GM21360 (cell line): ENCODE results near the gene GCN1.

Experiments
- ATAC-seq: cut with Tn5 transposase; IDR thresholded peaks from one replicate; pipeline ENCODE4 v1.9.1; 2021; ENCODE audit warnings: mild to moderate bottlenecking, moderate library complexity; ENCODE audit not compliant: unreplicated experiment

The GCN1 gene

GRCh38 chr12:120229071-120229486, 34.6 kb upstream of the GCN1 start:
- ATAC-seq, result no peak

DNA sequence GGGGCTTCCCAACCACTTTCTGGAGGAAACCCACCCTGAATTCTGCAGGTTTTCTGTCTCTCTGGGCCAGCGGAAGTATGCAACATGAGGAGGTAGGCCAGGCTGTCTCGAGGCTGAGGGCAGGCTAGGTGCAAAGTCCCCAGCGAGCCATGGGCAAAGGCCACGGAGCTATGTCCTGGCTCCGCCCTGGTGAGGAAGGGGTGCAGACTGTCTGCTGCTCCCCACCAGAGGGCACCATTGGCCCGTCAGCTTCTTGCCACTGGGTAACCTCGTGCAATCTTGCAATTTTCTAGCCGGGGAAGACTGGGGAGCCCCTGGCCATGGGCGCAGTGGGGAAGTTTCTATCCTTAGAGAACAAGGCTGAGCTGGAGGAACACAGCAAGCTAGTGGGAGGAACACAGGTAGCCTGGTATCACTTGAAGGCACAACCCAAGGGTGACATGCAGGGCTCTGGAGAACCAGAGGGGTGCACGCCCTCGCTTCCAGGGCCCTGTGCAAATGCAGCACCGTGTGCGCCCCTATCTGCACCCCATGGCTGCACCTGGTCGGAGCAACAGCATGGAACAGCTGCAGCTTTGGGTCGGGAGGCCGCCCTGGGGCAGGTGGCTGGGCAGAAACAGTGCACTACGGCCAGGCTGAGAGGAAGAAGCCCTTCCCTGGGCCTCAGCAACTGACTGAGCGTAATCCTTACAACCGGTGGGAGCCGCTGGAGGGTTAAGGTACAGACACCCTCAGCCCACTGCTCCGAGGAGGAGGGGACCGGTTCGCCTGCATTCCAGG, 34.0 kb upstream of the GCN1 start:
- ATAC-seq, result no peak

DNA sequence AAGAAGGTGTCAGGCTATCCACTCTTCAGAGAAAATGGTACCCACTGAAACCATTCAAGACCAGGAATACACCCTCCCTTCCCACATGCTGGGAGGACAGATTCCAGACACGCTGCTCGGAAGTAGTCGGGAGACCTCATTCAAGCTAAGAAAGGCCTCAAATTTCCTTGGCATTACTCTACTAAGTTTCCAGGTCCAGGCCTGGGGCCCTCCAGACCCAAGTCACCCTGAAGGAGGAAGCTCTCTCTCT, 33.5 kb upstream of the GCN1 start:
- no peak for ATAC-seq

GRCh38 chr12:120227233-120228040, 32.9 kb upstream of the GCN1 start:
- ATAC-seq, result no peak

- ATAC-seq, result no peak
Measured at GRCh38 chr12:120225852-120226640, 31.5 kb upstream of the GCN1 start.

DNA sequence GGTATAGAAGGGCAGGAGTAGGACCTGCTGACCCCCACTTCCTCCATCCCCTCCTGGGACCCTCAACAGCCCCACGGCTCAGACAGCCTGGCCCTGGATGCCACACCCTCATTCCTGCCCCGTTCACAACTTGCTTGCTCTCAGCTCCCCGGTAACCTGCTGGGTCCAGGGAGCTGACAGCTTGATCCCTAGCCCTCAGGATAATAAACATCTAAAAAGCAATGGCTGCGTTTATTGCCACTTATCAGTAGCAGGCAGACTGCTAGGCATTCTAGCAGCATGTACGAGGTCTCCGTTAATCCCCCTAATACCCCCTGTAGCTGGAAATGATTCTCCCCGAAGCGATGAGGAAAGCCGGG, 30.7 kb upstream of the GCN1 start:
- ATAC-seq, result no peak

DNA sequence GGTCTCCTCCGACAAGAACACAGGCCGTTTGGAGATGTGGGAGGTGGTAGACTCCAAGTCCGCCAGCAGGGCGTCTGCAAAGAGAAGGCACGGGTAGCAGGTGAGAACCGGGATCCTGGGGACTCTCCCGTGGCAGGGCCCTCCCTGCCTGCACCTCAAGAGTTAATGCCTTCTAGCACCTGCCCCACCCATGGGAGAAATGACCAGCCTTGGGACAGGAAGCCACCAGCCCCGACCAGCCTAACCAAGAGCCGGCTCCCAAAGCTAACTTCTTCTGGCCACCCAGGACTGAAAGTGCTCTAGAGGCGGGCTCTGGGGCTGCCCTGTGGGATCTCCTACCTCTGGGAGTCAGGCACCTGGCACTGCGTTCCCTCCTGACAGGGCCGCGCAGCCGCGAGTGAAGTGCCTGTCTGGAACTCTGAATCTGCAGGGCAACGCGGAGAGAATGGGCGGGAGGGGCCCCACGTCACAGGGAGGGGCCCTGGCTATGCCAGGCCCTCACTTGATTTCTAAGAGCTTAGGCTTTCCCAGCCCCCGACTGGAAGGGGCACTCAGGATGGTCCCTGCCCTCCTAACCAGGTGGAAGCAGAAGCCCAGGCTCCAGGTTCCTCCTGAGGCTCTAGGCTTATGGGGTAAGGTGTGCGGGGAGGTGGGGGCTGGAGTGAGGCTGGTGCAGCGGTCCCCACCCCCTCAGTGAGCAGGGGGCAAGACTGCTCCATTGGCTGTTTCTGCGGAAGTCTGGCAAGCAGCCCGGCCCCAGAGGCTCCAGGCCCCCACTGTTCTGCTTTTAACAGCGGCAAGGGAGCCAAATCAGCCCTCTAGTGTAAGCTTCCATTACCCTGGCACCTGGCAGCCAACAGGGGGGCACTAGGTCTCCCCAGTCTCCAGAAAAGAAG, 30.0 kb upstream of the GCN1 start:
- no peak for ATAC-seq

DNA sequence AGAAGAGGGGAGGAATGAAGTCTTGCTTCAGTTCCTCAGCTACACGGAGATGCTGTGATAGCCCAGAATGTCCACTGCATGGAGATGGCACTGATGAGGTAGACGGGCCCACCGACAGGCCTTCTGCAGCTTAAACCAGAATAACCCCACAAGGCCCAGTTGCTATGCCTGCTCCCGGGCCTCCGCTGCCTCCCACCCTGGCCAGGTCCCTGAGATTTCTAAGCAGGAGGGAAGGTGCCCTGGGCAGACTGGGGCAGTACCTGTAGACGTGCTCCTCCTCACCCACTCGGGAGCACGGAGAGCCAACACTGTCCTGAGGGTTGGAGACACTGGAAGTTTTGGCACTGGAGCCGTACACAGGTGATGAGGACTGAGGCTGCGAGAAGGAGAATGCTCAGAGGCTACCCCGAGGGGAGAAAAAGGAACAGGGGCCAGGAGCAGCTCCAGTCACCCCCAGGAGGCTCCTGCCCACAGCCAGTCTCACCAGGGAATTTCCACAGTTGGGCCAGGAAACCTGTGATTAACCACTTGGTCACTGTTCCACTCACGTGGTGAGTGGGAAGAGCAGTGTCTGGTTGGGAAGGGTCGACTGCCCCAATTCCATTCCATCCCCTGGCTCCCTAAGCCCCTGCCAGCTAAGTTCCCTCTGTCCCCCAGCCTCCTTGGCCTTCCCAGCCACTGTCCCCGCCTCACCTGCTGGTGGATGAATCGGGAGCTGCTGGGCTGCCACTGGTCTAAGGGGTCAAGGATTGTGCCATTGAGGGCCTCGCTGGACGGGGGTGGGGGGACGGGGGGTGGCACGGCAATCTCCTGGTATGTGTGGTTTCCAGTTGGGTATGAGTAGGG, 29.2 kb upstream of the GCN1 start:
- ATAC-seq, result no peak

DNA sequence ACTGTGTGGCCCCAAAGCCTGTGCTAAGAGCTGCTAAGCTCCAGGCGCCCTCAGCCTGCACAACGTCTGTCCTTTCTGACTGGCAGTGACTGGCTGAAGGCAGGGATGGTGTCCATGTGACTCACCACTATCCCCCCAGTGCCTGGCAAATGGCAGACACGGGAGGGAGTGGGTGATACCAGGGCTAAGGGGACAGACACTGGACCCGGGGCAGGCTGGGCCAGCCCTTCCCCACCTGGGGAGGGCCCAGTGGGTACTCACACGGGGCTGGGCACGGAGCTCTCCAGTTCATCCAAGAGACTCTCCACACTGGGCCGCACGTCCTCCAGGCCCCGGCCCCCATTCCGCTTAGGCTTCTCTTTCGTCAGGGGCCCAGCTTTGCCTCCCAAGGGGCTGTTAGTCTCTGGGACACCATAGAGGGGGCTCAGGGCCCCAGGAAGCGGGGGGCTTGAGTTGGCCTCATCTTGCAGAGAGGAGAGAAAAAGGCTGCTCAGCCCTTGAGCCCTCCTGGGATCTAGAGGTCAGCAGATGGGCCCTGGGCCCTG, 27.8 kb upstream of the GCN1 start:
- ATAC-seq, result no peak

DNA sequence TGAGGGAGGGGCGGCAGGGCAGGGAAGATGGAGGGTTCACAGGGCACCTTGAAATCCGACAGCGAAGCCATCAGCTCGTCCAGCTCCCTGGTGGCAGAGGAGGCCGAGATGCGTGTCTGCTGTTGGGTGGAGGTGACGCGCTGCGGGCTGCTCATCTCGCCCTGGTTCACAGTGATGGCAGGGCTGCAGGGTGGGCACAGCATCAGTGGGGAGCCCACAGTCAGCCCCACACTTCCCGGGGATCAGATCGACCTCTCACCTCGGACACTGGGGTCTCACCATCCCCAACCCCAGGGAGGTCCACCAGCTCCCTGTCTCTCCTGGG, 27.0 kb upstream of the GCN1 start:
- no peak for ATAC-seq

DNA sequence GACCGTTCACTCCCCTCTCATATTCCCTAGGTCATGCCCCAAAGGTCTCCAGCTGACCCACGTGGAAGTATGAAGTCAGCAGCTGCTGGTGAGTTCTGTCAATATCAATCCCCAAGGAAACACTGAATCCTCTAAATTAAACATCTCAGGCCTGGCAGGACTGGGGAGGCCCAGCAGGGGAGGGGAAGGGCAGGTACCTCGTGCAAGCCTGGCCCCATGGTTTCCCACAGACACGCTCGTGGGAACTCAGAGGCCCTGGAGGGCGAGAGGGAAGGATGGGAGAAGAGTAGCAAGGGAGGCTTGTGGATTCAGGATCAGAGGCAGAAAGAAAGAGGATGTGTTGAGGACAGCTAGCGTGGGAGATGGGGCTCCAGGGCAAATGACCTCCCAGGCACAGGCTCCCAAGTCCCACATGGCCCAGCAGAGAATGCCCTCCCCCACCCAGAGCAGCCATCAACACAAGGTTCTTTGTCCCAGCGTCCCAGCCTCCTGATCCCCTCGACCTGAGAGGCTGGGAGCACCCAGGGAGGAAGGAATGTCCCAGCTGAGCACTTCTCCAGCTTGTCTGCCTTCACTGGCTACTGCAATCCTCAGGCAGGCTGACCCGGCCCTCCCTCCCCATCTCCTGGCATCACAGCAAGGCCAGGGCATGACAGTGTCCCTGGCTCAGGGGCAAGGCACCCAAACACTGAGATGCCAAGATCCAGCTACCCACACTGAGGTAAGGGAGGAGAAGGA, 26.5 kb upstream of the GCN1 start:
- no peak for ATAC-seq

GRCh38 chr12:120218680-120219606, 24.4 kb upstream of the GCN1 start:
- ATAC-seq, result no peak

GRCh38 chr12:120216742-120217605, 22.5 kb upstream of the GCN1 start:
- no peak for ATAC-seq

DNA sequence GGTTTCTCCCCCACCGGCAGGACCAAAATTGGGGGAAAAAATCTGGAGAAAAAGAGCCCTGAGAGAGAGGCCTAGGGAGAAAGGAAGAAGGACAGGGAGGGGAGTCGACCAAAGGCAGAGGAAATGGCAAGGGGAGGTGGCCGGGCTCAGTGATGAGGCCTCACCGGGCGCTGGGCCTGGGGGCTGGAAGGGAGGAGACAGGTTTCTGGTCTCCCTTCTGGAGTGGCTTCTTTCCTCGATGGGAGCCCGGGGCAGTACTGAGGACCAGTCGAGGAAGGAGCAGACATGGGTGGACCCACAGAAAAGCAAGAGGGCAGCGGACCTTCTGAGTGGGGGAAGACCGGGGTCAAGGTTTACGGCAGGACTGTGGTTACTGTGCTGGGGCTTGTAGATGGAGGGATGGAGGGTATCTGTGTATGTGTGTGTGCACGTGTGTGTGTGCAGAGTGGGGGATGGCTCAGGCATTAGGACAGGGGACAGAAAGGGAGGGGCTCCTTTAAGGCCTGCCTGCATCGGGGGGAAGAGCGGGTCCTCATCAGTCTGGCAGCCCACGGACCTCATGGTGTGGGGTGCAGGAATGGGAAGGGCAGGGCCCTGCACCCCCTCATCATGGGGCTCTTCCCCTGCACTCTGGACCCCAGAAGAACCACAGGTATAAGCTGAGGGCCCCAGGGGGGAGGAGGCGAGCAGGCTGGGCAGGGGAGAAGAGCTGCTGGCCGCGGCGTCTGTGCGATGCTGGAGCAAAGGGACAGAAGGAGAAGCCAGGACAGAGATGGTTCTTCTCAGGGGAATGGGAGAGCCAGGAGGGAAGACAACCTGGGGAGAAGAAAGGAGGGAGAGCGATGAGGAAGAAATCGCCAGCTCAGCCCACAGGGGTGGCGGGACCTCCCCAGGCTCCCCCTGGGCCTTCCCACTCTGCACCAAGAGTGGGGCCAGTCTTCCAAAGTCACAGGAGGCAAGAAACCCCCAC, 21.5 kb upstream of the GCN1 start:
- ATAC-seq, result no peak

DNA sequence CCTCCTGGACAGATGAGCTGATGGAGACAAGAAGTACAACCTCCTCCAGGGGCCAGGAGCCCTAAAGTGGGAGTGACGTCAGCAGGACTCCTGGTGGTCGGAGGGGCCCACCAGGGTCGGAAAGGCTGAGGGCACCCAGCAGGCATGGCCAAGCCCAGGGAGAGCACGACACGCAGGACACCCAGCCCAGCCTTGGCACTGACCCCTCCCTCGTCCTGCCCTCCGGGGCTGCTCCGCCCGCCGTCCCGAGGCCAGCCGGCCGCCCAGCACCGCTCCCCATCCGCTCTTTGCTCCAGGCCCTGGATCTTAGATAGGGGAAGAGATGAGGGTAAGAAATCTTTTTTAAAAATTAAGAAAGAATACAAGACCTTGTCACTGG, 20.8 kb upstream of the GCN1 start:
- no peak for ATAC-seq
